GM12892 (cell line): ENCODE data around the gene INHA.

Experiments
- DNase-seq: peaks from one replicate; pipeline ENCODE4 v3.0.0; 2011; ENCODE audit not compliant: insufficient read length
- FAIRE-seq: peaks from 2 replicates; lab custom pipeline; 2011; peaks lifted over from hg19 to GRCh38; lab: Jason Lieb, UNC
- POLR2A ChIP-seq: IDR thresholded peaks from 2 replicates; pipeline ENCODE4 v1.6.1; 2011; ENCODE audit warnings: low read depth, low read length, control low read depth
- POLR2AphosphoS5 ChIP-seq: IDR thresholded peaks from 2 replicates; pipeline ENCODE4 v1.6.1; 2011; ENCODE audit warnings: low read depth, low read length, control low read depth
- TAF1 ChIP-seq: IDR thresholded peaks from 2 replicates; pipeline ENCODE4 v1.6.1; 2011; ENCODE audit warnings: low read depth, mild to moderate bottlenecking, control low read depth, low read length, borderline replicate concordance

INHA gene

DNA sequence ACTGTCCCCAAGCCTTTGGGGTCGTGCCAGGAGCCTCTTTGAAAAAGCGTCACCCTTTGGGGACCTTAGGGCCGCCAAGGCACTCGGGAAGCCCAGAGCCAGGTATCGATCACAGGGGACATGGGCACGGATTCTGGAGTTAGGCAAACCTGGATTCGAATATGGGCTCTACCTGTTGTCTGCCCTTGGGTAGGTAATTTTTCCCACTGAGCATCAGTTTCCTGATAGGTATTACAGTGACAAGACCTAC lies 19.0 kb upstream of the INHA start:
- TF ChIP-seq TAF1 = no peak
- TF ChIP-seq POLR2AphosphoS5 = no peak
- no peak for TF ChIP-seq POLR2A
- DNase-seq = no peak
- no peak for FAIRE-seq

DNA sequence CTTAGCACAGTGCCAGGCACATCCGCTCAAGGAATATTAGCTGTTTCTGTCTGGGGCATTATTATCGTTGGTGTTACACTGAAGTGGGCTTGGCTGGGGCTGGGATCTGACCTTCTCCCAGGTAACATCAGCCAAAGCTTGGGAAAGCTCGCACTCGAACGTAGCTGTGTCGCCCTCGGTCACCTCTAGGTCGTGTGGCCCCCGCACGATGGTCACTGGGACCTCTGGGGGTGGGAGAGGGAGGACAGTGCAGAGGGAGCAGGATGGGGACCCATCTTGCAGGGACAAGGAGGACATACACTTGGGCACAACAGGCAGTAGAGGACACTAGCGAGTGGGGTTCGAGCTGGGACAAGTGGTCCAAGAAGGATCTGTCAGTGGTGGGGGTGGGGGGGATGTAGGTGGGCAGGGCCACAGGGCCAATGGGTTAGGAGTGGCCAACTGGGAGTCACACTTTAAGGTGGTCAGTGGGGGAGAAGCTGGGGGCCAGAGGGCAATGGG lies 18.6 kb upstream of the INHA start:
- no peak for TF ChIP-seq TAF1
- TF ChIP-seq POLR2A = no peak
- no peak for TF ChIP-seq POLR2AphosphoS5
- DNase-seq (no peak), FAIRE-seq (no peak)

DNA sequence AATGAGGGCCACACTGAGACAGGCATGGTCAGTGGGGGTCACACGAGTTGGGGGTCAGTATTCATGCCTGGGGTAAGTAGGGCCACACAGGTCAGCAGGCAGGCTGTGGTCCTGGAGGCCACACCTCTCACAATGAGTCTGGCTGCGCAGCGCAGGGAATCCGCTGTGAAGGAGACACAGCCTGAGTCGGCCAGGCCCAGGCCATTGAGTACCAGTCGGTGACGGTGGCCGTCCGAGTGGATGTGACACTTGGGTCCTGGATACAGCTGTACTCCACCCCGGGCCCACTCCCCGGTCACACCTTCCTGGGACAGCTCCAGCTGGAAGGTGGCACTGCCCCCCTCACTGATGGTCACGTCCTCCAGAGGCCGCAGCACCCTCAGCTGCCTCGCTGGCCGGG lies 17.8 kb upstream of the INHA start:
- TF ChIP-seq POLR2A = no peak
- no peak for DNase-seq
- no peak for FAIRE-seq

DNA sequence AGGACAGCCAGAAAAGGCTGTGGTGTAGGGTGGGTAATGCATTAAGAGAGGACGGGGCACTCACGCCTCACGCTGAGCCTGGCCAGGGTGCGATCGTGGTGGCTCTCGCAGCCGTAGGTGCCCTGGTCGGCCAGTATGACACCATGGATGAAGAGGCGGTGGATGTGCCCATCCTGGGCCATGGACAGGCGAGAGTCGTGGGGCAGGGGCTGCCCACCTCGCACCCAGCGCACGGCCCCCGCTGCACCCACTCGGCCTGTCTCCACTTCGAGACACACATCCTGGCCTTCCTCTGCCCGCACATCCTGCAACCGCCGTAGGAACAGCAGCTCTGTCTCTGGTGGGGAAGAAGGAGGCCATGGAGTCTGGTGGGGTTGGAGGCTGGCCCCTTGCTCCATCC lies 16.2 kb upstream of the INHA start:
- TF ChIP-seq TAF1 = no peak
- no peak for TF ChIP-seq POLR2AphosphoS5
- TF ChIP-seq POLR2A = no peak
- no peak for FAIRE-seq
- DNase-seq = no peak

DNA sequence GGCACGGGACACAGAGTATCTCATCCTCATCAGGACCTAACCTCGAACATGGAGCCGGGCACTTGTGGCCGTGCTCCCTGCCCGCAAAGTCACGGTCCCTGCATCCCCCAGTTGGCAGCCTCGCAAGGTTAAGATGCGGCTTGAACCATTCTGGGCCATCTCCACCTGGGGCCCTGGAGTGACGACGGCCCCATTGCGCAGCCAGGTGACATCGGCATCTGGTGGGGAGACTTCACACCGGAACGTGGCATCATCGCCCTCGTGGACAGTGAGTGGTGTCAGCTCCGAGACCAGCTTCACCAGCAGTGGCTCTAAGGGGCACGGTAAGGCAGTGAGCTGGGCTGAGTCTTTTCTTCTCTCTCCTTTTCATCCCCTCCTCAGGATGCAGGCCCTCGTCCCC lies 15.7 kb upstream of the INHA start:
- TF ChIP-seq POLR2A (no peak), TAF1 (no peak), POLR2AphosphoS5 (no peak)
- no peak for FAIRE-seq
- no peak for DNase-seq

DNA sequence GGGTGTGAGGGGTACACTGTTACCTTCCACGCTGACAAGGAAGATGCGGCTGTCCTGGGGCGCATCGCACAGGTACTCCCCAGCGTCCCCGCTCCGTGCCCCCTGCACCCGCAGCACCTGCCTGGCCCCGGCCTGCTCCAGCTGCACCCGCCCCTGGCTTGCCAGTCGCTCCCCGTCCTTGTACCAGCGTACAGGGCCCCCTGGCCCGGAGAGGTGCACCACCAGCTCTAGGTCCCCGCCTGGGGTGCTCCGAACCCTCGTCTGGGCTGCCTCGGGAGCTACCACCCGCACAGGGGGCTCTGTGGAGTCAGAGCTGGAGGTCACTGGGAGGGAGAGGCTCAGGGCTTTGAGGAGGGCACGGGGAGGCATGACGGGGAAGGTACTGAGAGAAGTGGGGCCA lies 14.8 kb upstream of the INHA start:
- no peak for TF ChIP-seq POLR2AphosphoS5
- TF ChIP-seq POLR2A = no peak
- TF ChIP-seq TAF1 = no peak
- DNase-seq = no peak
- FAIRE-seq = no peak

DNA sequence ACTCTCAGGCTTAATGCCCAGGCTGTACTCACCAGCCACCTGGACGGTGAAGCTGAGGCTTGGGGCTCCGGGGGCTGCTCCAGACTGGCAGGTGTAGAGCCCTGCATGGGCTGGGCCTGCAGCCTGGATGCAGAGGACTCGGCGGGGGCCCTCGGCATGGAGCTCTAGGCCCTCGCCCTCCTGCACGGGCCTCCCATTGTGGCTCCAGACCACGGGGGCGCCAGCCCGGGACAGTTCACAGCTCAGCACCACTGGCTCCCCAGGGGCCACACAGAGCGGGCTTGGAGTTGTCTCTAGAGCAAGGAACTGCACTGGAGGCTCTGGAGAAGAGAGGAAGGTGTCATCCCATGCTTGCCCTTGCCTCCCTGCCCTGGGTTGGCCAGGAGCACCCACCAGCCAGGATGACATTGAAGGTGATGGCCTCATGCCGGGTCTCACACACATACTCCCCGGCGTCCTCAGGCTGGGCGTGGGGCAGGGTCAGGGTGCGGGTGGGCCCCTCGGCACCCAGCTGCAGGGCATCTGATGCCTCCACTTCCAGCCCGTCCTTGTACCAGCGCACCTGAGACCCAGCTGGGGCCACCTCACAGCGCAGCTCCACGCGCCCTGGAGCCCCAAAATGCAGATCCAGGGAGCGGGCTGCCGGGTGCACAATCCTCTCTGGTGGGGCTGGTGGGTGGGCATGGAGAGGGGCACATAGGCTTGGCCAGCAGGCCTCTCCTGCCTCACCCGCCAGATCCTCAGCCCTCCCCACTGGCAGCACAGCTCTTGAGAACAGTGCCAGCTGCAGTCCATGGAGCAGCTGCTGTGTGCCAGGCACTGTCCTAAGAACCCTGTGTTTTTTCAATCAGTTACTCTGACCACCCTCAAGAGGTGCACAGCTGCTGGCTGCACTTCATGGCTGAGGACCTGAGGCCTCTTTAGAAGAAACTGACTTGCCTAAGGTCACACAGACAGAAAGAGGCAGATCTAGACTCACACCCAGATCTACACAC lies 14.0 kb upstream of the INHA start:
- TF ChIP-seq POLR2A (no peak), POLR2AphosphoS5 (no peak), TAF1 (no peak)
- FAIRE-seq (no peak), DNase-seq (no peak)

DNA sequence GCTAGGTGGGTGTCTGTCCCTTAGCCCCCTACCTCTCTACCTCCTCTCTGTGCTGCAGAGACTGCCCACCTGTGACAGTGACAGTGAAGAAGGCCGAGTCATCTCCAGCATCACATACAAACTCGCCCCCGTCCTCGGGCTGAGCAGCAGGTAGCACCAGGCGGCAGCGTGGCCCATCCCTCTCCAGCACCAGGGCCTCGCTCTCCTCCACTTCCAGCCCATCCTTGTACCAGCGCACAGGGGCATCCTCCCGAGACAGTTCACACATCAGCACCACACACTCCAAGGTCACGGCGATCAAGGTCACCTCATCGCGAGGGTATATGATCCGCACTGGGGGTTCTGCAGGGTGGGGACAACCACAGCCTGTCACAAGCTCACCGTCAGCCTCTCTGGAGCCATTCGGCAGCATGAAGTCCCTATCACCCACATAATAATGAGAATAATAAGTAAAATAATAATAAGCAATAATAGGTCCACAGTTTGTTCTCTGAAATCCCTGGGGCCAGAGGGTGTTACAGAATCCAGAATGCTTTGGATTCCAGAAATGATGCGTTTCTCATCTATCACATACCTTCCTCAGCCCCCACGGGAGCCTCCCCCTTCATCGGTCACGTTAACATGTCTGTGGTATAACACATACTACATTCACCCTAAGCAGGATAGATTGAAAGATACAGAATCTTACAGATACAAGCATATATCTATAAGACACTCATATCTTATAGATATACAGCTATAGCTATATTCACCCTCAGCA lies 12.8 kb upstream of the INHA start:
- TF ChIP-seq TAF1 (no peak), POLR2AphosphoS5 (no peak), POLR2A (no peak)
- DNase-seq = no peak
- no peak for FAIRE-seq

DNA sequence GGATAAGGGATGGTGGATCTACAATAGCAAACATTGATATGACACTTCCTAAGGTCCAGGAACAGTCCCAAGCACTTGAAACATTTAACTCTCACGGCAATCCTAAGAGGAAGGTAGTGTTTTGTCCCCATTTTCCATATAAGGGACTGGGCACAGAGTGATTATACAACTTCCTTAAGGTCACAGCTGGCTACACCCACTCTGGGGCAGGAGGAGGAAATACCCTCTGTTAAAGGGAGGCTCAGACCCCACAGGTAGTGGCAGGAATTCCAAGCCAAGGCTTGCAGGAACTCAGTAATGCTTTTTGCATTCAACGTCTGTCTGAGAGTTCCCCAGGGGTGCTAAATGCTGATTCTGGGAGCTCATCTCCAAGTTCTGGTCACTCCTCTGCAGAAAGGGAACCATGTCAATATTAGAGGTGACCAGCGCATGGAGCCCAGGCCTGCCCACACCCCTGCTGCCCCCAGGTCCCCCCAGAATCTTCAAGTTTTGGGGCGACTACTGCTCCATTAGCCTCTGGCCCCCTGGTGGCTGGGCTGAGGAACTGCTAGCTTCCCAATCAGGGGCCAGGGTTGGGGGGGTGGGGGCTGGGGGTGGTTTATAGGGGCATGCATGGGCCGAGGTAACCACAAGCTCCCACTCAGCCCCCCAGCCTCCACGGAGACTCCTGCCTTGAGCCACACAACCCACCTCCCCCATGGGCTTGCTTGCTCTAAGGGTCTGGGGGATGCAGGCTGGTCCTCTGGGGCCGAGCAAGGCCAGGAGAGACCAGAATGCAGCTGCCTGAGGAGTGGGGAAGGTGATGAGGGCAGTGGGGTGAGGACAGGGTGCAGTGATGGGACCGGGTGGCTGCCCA lies 11.8 kb upstream of the INHA start:
- TF ChIP-seq POLR2AphosphoS5 (no peak), POLR2A (no peak), TAF1 (no peak)
- FAIRE-seq = no peak
- DNase-seq = peak; percentile 73

DNA sequence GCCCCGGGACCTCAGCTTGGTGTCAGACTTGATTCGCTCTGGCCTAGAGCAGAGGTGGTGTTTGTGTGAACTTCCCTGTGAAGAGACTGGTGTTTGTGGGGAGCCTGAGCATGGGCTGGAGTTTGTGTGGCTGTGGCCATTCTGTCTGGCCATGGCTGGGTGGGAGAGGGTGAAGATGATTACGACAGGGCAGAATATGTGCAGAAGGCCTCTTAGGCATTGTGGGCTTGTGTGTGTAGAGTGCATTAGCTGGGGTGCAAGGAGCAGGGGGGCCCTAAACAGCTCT lies 11.3 kb upstream of the INHA start:
- DNase-seq = no peak
- TF ChIP-seq POLR2A = no peak
- no peak for TF ChIP-seq TAF1
- no peak for TF ChIP-seq POLR2AphosphoS5
- FAIRE-seq = no peak

DNA sequence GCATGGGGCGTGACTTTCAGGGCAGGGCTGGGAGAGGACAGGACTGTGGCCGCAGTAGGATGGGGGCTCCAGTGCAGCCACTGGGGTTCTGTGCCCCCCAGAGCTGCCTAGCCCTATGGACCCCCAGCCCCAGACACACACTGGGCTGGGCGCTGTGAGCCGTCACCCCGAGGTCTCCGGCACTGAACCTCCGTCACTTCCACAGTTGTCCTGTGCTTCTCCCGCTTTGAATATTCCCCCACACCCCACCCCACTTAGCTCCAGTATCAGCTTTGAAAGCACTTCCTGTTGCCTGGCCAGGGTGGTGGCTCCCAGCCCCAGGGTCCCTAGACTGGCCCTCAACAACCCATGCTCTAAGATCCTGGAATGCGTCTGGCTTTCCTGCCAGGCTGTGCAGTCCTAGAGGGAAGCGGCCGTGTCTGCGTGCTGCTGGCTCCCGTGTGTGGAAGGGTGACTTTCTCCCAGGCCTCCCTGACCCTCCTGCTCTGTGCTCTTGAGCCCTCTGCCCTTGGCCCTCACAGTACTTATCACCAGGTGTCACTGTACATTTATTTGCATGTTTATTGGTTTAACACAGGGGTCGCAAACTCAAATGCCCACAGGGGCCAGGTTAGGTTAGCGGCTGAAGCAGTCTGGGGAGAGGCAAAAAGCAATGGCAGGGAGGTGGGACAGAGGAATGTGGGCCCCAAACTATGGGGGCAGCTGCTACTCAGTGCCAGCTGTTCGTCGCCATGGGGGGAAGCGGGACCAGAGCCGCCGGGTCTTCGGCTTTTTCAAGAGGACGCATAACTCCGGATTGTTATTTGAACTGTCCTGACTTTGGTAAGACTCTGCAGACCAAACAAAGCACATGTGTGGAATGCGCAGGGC lies 10.7 kb upstream of the INHA start:
- no peak for DNase-seq
- no peak for FAIRE-seq
- no peak for TF ChIP-seq POLR2AphosphoS5
- no peak for TF ChIP-seq TAF1
- TF ChIP-seq POLR2A = no peak
